ACHN (cell line): ENCODE measurements around the gene S100A13.
"Not testable (repeated sequence)": the region's sequence is repeated elsewhere in the genome, so short reads cannot be mapped to it uniquely, and the experiment has no call there.

Experiments
- DNase-seq: peaks from one replicate; pipeline ENCODE4 v3.0.0-alpha.2; 2015
- in situ Hi-C: cut with HindIII; loops from 2 replicates; pipeline ENCODE4 v1.10.0; 2017; ENCODE audit warnings: low sequenced_read_pairs, low pct_ligation_motif_present, low pct_unique_long_range_greater_than_20kb

Gene S100A13

GRCh38 chr1:153626904-153627714 lies at the start of gene S100A13:
TSS of gene S100A13 (minus strand) at chr1:153627505. CDS start at chr1:153626472, 1,033 bp downstream.
- in situ Hi-C loops: no loop called here
- peak; percentile 98 for DNase-seq

DNA sequence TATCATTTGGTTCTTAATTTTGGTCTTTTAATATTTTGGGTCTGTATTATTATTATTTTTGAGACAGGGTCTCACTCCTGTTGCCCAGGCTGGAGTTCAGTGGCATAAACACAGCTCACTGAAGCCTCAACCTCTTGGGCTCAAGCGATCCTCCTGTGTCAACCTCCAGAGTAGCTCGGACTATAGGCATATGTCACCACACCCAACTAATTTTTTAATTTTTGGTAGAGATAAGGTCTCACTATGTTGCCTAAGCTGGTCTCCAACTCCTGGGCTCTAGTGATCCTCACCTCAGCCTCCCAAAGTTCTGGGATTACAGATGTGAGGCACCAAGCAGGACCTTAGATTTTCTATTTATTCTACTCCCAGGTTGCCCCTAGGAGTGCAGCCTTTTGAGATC lies 46.2 kb upstream of the S100A13 start:
- no peak for DNase-seq
- in situ Hi-C loops: no loop called here

GRCh38 chr1:153671628-153672353 lies 44.5 kb upstream of the S100A13 start:
- DNase-seq: peak; percentile 83
- in situ Hi-C loops: not testable (repeated sequence)

GRCh38 chr1:153670859-153671627 lies 43.7 kb upstream of the S100A13 start, which contains the start of gene ILF2:
TSS of gene ILF2 (minus strand) at chr1:153670993. CDS start at chr1:153670922, 71 bp downstream.
- in situ Hi-C loops: no loop called here
- DNase-seq: peak; percentile 100

DNA sequence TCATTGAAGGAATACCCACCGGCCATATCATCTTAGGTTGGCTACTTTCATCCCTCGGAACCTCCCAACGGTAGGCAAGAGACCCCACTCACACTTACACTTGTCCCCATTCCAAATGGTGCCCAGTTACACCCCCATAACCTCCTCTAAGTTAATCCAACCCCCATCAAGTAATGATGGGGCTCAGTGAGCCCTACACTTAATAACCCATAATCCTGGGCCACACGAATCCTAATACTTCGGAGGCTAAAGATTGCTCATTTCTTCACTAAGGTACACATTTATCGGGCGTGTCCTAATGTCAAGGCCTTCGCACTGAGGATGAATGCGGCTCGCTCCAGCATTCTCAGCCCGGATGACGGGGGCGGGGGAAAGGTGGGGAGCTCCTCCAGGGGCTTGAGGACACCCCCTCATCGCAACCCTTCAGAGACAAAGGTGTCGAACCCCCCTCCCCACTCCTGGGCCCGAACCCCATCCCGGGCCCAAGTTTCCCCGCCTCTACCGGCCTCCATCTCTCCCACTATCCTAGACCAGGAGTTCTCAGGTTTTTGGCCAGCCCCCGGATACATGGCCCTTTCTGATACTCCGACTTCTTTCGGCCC lies 43.1 kb upstream of the S100A13 start:
- in situ Hi-C loops: no loop called here
- no peak for DNase-seq

DNA sequence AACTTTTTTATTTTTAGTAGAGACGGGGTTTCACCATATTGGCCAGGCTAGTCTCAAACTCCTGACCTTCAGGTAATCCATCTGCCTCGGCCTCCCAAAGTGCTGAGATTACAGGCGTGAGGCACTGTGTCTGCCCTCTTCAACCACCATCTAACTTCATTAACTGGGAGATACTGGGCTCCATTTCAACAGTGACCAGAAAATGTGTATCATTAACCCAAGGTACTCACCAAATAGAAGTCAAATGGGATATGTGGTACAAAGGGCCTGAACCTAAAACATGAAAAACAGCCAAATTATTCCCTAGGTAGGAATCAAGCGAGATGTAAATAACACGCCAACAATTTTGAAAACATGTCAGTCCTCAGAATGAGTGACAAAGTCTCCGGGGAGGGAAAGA lies 42.3 kb upstream of the S100A13 start:
- DNase-seq: peak; percentile 53
- in situ Hi-C loops: no loop called here

- in situ Hi-C loops, DNase-seq: not testable (repeated sequence)
Observed at GRCh38 chr1:153668672-153669071, 41.4 kb upstream of the S100A13 start.

DNA sequence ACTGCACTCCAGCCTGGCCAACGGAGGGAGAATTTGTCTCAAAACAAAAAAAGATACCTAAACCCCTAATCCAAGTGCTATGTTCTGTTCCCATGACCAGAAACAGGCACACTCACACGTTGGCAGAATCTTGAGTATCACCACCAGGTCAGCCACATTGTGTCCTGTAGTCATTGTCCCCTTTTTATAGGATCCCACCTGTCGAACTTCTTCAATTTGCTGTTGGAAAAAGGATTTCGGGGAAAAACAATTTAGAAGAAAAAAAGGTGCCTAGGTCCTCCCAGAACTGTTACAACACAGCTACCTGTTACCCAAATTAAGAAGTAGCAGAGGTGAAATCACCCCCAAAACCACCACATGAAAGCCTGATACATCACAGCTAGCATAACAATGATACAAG lies 40.1 kb upstream of the S100A13 start:
- DNase-seq: no peak
- in situ Hi-C loops: no loop called here

- in situ Hi-C loops: no loop called here
- no peak for DNase-seq
Observed at GRCh38 chr1:153663211-153663610, 35.9 kb upstream of the S100A13 start.

DNA sequence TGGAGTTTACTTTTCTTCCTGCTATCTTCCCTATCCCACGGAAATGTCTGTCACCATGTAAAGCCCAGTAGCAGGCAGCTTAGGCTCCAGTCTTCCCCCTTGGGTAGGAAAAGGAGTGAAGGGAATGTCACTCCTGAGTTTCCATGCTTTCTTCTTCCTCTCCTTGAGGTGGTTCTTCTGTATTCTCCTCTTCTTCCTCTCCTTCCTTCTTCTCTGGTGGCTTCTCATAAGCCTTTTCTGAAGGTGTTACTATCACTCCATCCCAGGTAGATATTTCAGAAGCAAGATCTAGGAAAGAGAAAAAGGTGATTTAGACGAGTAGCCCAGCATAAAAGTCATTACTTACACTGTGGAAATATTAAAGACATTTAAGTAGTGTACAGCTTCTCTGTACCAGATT lies 35.0 kb upstream of the S100A13 start:
- in situ Hi-C loops: no loop called here
- no peak for DNase-seq

GRCh38 chr1:153661111-153661708 lies 33.9 kb upstream of the S100A13 start:
- no peak for DNase-seq
- in situ Hi-C loops: no loop called here

GRCh38 chr1:153659656-153660055 lies 32.4 kb upstream of the S100A13 start:
- no peak for DNase-seq
- in situ Hi-C loops: no loop called here

DNA sequence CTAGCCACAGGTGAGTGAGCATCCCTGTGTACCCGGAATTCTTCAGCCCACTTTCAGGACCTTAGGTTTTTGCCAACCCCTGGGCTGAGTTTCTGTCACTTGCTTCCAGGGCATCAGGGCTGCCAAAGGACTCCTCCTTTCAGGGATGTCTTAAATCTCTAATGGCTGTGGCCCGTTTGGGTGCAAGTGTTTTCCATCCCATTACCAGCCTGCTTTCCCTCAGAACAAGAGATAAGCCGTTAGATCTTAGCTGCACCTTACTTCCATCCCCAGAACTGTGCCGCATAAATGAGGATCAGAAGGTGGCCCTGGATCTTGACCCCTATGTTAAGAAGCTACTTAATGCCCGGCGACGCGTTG lies 31.9 kb upstream of the S100A13 start:
- DNase-seq: no peak
- in situ Hi-C loops: no loop called here

DNA sequence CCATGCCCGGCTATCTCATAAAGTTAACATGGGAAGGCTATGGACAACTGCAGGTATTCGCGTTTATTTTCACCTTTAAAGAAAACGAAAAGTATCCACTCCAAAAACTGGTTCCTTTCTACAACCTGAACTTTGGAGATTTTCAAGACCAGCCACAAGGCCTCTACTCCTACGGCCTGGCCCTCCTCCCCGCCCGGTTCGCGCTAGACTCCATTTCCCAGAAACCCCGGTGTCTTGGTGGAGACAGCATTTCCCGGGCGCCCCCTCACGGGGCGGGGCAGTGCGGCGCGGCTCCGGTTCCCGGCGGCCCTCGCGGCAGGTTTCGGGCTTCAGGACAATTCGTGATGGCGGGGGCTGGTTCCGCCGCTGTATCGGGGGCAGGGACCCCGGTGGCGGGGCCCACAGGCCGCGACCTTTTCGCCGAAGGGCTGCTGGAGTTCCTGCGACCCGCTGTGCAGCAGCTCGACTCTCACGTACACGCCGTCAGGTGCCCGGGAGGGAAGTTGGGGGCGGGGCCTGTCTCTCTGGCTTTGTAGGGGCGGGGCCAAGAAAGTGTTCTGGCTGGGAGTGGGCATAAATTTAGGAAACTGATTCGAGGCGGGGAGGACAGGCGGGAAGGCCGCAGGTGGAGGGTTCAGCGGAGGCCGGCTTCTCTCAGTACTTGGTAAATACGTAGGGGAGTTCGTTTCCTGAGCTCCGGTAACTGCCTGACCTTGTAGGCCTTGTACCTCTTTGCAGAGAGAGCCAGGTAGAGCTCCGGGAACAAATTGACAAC lies 31.3 kb upstream of the S100A13 start, which contains the start of gene SNAPIN:
Gene SNAPIN (plus strand): TSS at position 304 of the 775 bp plus-strand sequence. CDS start 41 bp downstream, at position 345.
- in situ Hi-C loops: no loop called here
- peak; percentile 90 for DNase-seq

GRCh38 chr1:153655333-153655732 lies 28.0 kb upstream of the S100A13 start:
- in situ Hi-C loops: no loop called here
- no peak for DNase-seq

DNA sequence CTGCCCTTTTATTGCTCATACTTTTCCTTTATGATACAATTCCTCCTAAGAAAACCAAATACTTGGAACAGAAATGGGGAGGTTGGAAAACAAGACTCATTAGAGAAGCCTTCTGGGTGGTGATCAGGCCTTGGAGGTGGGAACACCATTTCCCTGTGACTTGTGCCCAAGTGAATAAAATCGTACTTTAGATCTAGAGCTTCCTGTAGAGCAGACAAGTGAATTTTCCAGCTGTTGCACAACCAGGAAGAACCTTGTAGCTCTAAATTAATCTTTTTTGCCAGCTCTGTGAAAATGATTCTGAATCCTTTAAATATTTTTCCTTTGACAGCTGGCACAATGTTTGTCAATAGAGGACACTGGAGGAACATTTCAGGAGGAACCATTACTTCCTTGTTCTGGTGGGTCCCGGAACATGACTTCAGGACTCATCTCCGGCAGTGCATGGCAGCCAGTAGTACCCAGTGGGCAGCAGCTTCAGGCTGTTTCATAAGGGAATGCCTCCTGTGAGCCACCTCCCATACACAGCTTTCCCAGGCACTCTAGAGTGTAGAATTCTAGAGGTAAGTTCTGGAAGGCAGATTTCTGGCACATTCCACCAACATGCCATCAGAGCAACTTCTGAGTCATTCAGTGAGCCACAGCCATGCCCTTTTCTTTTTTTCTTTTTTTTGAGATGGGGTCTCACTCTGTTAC lies 25.6 kb upstream of the S100A13 start:
- DNase-seq: peak; percentile 44
- in situ Hi-C loops: no loop called here

DNA sequence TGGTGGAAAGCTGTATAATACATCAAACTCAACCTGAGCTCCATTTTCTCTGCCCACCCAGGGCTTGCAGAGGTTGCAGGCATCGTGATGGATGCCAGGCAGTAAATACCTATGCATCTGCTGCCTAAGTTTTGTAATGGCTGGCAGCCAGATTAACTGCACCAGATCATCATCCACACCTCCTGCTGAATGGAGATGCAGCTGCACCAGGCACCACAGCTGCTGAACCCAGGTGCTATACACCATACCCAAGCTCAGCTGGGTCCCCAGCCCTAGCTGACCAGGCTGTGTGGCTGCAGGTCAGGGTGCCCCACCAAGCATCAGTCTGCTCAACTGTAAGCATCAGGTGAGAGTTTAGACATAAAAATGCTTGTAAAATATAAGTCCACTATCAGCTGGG lies 24.5 kb upstream of the S100A13 start:
- in situ Hi-C loops: no loop called here
- no peak for DNase-seq
